PC-9 (cell line): ENCODE data around the gene ARHGEF39.

ENCODE experiments used
- EZH2 ChIP-seq: fragments of 200-600 bp; sonication (generic); IDR thresholded peaks from 2 replicates; pipeline ENCODE4 v1.8.0; 2017; ENCODE audit warnings: antibody characterized with exemption, low read depth
- TF ChIP-seq, protein P1 (sequence below): fragments of 200-600 bp; sonication (generic); conservative IDR thresholded peaks from 2 replicates; pipeline ENCODE4 v1.6.1; 2017; ENCODE audit warnings: mixed run types, antibody characterized with exemption, mild to moderate bottlenecking, moderate library complexity

- TF ChIP-seq, protein P1, sequence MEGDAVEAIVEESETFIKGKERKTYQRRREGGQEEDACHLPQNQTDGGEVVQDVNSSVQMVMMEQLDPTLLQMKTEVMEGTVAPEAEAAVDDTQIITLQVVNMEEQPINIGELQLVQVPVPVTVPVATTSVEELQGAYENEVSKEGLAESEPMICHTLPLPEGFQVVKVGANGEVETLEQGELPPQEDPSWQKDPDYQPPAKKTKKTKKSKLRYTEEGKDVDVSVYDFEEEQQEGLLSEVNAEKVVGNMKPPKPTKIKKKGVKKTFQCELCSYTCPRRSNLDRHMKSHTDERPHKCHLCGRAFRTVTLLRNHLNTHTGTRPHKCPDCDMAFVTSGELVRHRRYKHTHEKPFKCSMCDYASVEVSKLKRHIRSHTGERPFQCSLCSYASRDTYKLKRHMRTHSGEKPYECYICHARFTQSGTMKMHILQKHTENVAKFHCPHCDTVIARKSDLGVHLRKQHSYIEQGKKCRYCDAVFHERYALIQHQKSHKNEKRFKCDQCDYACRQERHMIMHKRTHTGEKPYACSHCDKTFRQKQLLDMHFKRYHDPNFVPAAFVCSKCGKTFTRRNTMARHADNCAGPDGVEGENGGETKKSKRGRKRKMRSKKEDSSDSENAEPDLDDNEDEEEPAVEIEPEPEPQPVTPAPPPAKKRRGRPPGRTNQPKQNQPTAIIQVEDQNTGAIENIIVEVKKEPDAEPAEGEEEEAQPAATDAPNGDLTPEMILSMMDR, result no peak
- TF ChIP-seq EZH2, result no peak
Observed at GRCh38 chr9:35700942-35701341, 35.9 kb upstream of the ARHGEF39 start.
